HCT116 (cell line): ENCODE results near the gene TGFBR3L. TPM values are rescaled to one million over a fixed set of nuclear protein-coding genes. Genes with fewer than 3 reads are reported as not detected.
A peak's percentile ranks its signal among the peaks of the same experiment; 100 is the strongest.

ENCODE experiments used
- ATAC-seq: fragments of 200-7000 bp; cut with Tn5 transposase; 2 replicates; pipeline ENCODE4 v1.9.1; 2020; ENCODE audit warnings: mild to moderate bottlenecking, moderate library complexity
- BruUV-seq: library from RNA; stranded (reverse); fragments of 400-500 nt; replicated peaks from 2 replicates; lab custom pipeline; 2021; lab: Mats Ljungman, UMichigan
- CTCF ChIA-PET: fragments of 300-600 bp; sonication (Branson Sonifier 250); formaldehyde crosslinking; loops from one replicate; lab custom pipeline; 2021; ENCODE audit warnings: antibody characterized with exemption; lab: Charles Lee
- POLR2A ChIA-PET: fragments of 300-600, 350-600 bp; sonication (Branson Sonifier 250); formaldehyde crosslinking; loops from one replicate; lab custom pipeline; 2021; ENCODE audit warnings: antibody characterized with exemption; lab: Charles Lee
- RAD21 ChIA-PET, 2 experiments: fragments of 300-600 bp; sonication (Branson Sonifier 250); formaldehyde crosslinking; loops; one replicate each; lab custom pipeline; 2023; ENCODE audit warnings: low total read pairs in 2 of 2; ENCODE audit not compliant: uncharacterized antibody in 2 of 2, unreplicated experiment in 2 of 2, low non-redundant PET in 1 of 2; lab: Charles Lee
- DNase-seq: peaks from one replicate; pipeline ENCODE4 v3.0.0-alpha.2; 2010; ENCODE audit warnings: low read depth, low spot score
- H2AFZ ChIP-seq: fragments of 200-600 bp; shearing (Covaris generic), sonication (generic); 2 replicates; pipeline ENCODE4 v1.6.1; 2017; ENCODE audit warnings: low read depth, mixed run types, mixed read lengths, antibody characterized with exemption, low read length; ENCODE audit not compliant: poor library complexity, severe bottlenecking
- H3K27ac ChIP-seq: 2 replicates; pipeline ENCODE4 v1.5.1; 2012; ENCODE audit warnings: low read depth, low read length
- H3K27me3 ChIP-seq: fragments of 200-600 bp; sonication (generic); 2 replicates; pipeline ENCODE4 v1.6.1; 2016; ENCODE audit warnings: mixed run types, low read length, mixed read lengths; ENCODE audit not compliant: insufficient read depth
- H3K36me3 ChIP-seq, 2 experiments: fragments of 200-500 bp in 1 of 2; fragments of 200-600 bp in 1 of 2; sonication (Bioruptor generic) in 1 of 2; sonication (generic) in 1 of 2; 2 replicates each; pipeline versions ENCODE4 v1.5.1 to v1.6.1; 2014 to 2016; ENCODE audit warnings: low read length in 2 of 2, inconsistent platforms in 1 of 2, mixed read lengths in 1 of 2, mixed run types in 1 of 2; ENCODE audit not compliant: insufficient read depth in 2 of 2, control insufficient read depth in 1 of 2
- H3K4me1 ChIP-seq, 2 experiments: fragments of 200-600 bp in 1 of 2; sonication (generic) in 1 of 2; 2 replicates each; pipeline versions ENCODE4 v1.5.1 to v1.6.1; 2012 to 2017; ENCODE audit warnings: low read length in 2 of 2, inconsistent platforms in 1 of 2, mild to moderate bottlenecking in 1 of 2, mixed read lengths in 1 of 2, mixed run types in 1 of 2, moderate library complexity in 1 of 2; ENCODE audit not compliant: insufficient read depth in 2 of 2, control insufficient read depth in 1 of 2
- H3K4me2 ChIP-seq: fragments of 200-600 bp; sonication (generic); 2 replicates; pipeline ENCODE4 v1.6.1; 2017; ENCODE audit warnings: mixed run types, low read length, mixed read lengths
- H3K4me3 ChIP-seq, 2 experiments: fragments of 200-600 bp in 1 of 2; sonication (generic) in 1 of 2; replicated peaks in 1 of 2; 2 replicates each; pipeline ENCODE4 v1.5.1; 2011 to 2016; ENCODE audit warnings: low read length in 2 of 2, control low read depth in 1 of 2, low read depth in 1 of 2, mild to moderate bottlenecking in 1 of 2, mixed read lengths in 1 of 2, mixed run types in 1 of 2
- H3K79me2 ChIP-seq: fragments of 200-600 bp; sonication (generic); 2 replicates; pipeline ENCODE4 v1.6.1; 2017; ENCODE audit warnings: mild to moderate bottlenecking, mixed run types, low read length, moderate library complexity, mixed read lengths; ENCODE audit not compliant: insufficient read depth
- H3K9ac ChIP-seq: fragments of 200-600 bp; sonication (generic); 2 replicates; pipeline ENCODE4 v1.6.1; 2016; ENCODE audit warnings: low read length, mixed read lengths
- H3K9me2 ChIP-seq: fragments of 200-600 bp; sonication (generic), shearing (Covaris generic); 2 replicates; pipeline ENCODE4 v1.6.1; 2017; ENCODE audit warnings: mixed run types, mild to moderate bottlenecking, moderate library complexity; ENCODE audit not compliant: insufficient read depth
- H3K9me3 ChIP-seq, 2 experiments: fragments of 200-500 bp in 1 of 2; fragments of 200-600 bp in 1 of 2; sonication (Bioruptor generic) in 1 of 2; sonication (generic) in 1 of 2; 2 replicates each; pipeline ENCODE4 v1.6.1; 2014 to 2017; ENCODE audit warnings: low read length in 2 of 2, mixed read lengths in 2 of 2, inconsistent platforms in 1 of 2, low read depth in 1 of 2, mild to moderate bottlenecking in 1 of 2, mixed run types in 1 of 2, moderate library complexity in 1 of 2; ENCODE audit not compliant: control insufficient read depth in 1 of 2, insufficient read depth in 1 of 2
- H4K20me1 ChIP-seq: fragments of 200-600 bp; sonication (generic), shearing (Covaris generic); 2 replicates; pipeline ENCODE4 v1.6.1; 2017; ENCODE audit warnings: mixed run types, mild to moderate bottlenecking, moderate library complexity; ENCODE audit not compliant: insufficient read depth
- CBX3 ChIP-seq: IDR thresholded peaks from 2 replicates; pipeline ENCODE4 v1.6.1; 2012; ENCODE audit warnings: low read depth
- EGR1 ChIP-seq: IDR thresholded peaks from 2 replicates; pipeline ENCODE4 v1.6.1; 2012; ENCODE audit warnings: low read depth
- ELF1 ChIP-seq: IDR thresholded peaks from 2 replicates; pipeline ENCODE4 v1.6.1; 2012; ENCODE audit warnings: low read depth, borderline replicate concordance
- RAD21 ChIP-seq: IDR thresholded peaks from 2 replicates; pipeline ENCODE4 v1.6.1; 2012; ENCODE audit warnings: low read depth, mild to moderate bottlenecking
- SRF ChIP-seq: IDR thresholded peaks from 2 replicates; pipeline ENCODE4 v1.6.1; 2012; ENCODE audit warnings: low read depth
- YY1 ChIP-seq: IDR thresholded peaks from 2 replicates; pipeline ENCODE4 v1.6.1; 2011; ENCODE audit warnings: low read length, low read depth, moderate library complexity, mild to moderate bottlenecking; ENCODE audit not compliant: insufficient replicate concordance; ENCODE audit errors: extremely low read depth
- ZFX ChIP-seq: fragments of 450-650 bp; IDR thresholded peaks from 2 replicates; pipeline ENCODE4 v1.6.1; 2017
- intact Hi-C: fragments of 100-400 bp; cut with micrococcal nuclease; formaldehyde crosslinking; loops from 2 replicates; pipeline ENCODE4 v1.10.0; 2022
- total RNA-seq: library from RNA; stranded (reverse); gene quantifications from one replicate; pipeline ENCODE4 v1.2.1, GENCODE V29; 2021; ENCODE audit not compliant: unreplicated experiment
- TF ChIP-seq, protein P1 (sequence below), 3 experiments: fragments of 200-600 bp in 1 of 3; sonication (generic) in 1 of 3; IDR thresholded peaks in 2 of 3; conservative IDR thresholded peaks in 1 of 3; 2 replicates each; pipeline ENCODE4 v1.5.1; 2012 to 2017; ENCODE audit warnings: low read depth in 2 of 3, low read length in 2 of 3, antibody characterized with exemption in 1 of 3, borderline replicate concordance in 1 of 3, control low read depth in 1 of 3, mild to moderate bottlenecking in 1 of 3, mixed read lengths in 1 of 3, mixed run types in 1 of 3, moderate library complexity in 1 of 3; ENCODE audit not compliant: insufficient read depth in 1 of 3

The TGFBR3L gene
- total RNA-seq, 1 experiment from 2014 or later = 30.9 TPM

- H3K36me3 ChIP-seq = peaks cover 5 to 15% of the 10 kb centered on the region in 2 experiments; a peak in 3 of 4 replicates
- H3K9me3 ChIP-seq = no peaks in the 10 kb centered on the region
- ATAC-seq (peak; percentile 64), DNase-seq (peak; percentile 85)
- RAD21 ChIA-PET = interaction anchor here (0.6 to 1.6 kb wide), 4 partner anchors 24 to 309 kb away, joined by 3 to 6 read pairs (median 4); partner anchors contain the start of gene SNAPC2 (in 1 of the 2)
- H3K27ac ChIP-seq = peak overlapping the region; percentile 61
- no peaks in the 10 kb centered on the region for H4K20me1 ChIP-seq
- H3K4me2 ChIP-seq = peak overlapping the region; percentile 92
- no peak overlapping the region for H2AFZ ChIP-seq
- CTCF ChIA-PET = interaction anchor here (0.7 to 2.4 kb wide), 24 partner anchors 8 to 392 kb away, joined by 3 to 30 read pairs (median 3); partner anchors contain the start of genes MAP2K7 and SNAPC2
- POLR2A ChIA-PET = interaction anchor here (0.6 to 2.5 kb wide), 23 partner anchors 8 to 376 kb away, joined by 3 to 23 read pairs (median 4); partner anchors contain the start of genes ELAVL1 and SNAPC2
- intact Hi-C loops = loop anchor here (1.0 to 5.0 kb wide), 2 partner anchors 213 to 309 kb away; no protein-coding TSS in a partner anchor
- TF ChIP-seq ELF1 = no peak
- no peak for TF ChIP-seq EGR1
- peak; percentile 82 for TF ChIP-seq RAD21
- no peak for TF ChIP-seq ZFX
- peak; percentile 51 for TF ChIP-seq YY1
- 0 out of 2 replicates have a peak, but pooled peaks have one; percentile 1 for TF ChIP-seq SRF
- TF ChIP-seq, protein P1, sequence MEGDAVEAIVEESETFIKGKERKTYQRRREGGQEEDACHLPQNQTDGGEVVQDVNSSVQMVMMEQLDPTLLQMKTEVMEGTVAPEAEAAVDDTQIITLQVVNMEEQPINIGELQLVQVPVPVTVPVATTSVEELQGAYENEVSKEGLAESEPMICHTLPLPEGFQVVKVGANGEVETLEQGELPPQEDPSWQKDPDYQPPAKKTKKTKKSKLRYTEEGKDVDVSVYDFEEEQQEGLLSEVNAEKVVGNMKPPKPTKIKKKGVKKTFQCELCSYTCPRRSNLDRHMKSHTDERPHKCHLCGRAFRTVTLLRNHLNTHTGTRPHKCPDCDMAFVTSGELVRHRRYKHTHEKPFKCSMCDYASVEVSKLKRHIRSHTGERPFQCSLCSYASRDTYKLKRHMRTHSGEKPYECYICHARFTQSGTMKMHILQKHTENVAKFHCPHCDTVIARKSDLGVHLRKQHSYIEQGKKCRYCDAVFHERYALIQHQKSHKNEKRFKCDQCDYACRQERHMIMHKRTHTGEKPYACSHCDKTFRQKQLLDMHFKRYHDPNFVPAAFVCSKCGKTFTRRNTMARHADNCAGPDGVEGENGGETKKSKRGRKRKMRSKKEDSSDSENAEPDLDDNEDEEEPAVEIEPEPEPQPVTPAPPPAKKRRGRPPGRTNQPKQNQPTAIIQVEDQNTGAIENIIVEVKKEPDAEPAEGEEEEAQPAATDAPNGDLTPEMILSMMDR (IDR thresholded peaks at IDR 0.05 in 2 of 3, conservative IDR thresholded peaks at IDR 0.05 in 1 of 3; ENCODE audit: borderline replicate concordance in 1 of 3, insufficient read depth in 1 of 3, low read depth in 2 of 3, low read length in 2 of 3) = peak; percentile 73 to 89 (median 89)
- 0 out of 2 replicates have a peak, but pooled peaks have one; percentile 40 for TF ChIP-seq CBX3
- peak overlapping the region; percentile 96 to 99 for H3K4me3 ChIP-seq
- peaks cover 38% of the 10 kb centered on the region for H3K79me2 ChIP-seq
- H3K9ac ChIP-seq = peak overlapping the region; percentile 96
- no peaks in the 10 kb centered on the region for H3K27me3 ChIP-seq
- H3K9me2 ChIP-seq = no peaks in the 10 kb centered on the region
- peaks cover 13 to 25% of the 10 kb centered on the region in 2 experiments for H3K4me1 ChIP-seq
- BruUV-seq = TSS peak; percentile 92
These were observed 29.6 kb downstream of the TGFBR3L start for GRCh38 chr19:7944177-7944761.
